ENCODE data around the gene MDH1B.

DNA sequence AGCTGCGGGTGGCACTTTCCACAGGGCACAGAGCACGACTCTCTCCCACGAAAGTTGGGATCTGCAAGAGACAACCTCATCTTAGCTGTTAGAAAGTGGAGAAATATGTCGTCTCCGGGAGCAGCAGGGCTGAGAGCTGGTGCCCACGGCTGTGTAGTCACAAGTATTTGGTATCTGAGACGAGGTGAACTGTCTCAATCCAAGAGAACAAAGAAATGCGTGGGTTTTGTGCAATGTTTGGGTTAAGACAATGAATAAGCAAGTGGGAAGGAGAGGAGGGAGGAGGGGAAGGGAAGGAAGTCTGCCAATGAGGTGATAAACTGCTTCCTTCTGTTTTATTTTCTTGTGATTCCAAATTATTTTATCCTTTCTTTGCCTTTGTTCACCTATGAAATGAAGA, 65.0 kb downstream of the MDH1B start:
- no peak for TF ChIP-seq POLR2AphosphoS5 (IDR thresholded peaks at IDR 0.05; ENCODE audit: low read depth, low read length)
- TF ChIP-seq FOSL1 (IDR thresholded peaks at IDR 0.05; ENCODE audit: low read depth) = no peak
- TF ChIP-seq, protein P1, sequence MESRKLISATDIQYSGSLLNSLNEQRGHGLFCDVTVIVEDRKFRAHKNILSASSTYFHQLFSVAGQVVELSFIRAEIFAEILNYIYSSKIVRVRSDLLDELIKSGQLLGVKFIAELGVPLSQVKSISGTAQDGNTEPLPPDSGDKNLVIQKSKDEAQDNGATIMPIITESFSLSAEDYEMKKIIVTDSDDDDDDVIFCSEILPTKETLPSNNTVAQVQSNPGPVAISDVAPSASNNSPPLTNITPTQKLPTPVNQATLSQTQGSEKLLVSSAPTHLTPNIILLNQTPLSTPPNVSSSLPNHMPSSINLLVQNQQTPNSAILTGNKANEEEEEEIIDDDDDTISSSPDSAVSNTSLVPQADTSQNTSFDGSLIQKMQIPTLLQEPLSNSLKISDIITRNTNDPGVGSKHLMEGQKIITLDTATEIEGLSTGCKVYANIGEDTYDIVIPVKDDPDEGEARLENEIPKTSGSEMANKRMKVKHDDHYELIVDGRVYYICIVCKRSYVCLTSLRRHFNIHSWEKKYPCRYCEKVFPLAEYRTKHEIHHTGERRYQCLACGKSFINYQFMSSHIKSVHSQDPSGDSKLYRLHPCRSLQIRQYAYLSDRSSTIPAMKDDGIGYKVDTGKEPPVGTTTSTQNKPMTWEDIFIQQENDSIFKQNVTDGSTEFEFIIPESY (IDR thresholded peaks at IDR 0.05; ENCODE audit: extremely low read depth, insufficient replicate concordance, low read length) = no peak
- TF ChIP-seq, protein P2, sequence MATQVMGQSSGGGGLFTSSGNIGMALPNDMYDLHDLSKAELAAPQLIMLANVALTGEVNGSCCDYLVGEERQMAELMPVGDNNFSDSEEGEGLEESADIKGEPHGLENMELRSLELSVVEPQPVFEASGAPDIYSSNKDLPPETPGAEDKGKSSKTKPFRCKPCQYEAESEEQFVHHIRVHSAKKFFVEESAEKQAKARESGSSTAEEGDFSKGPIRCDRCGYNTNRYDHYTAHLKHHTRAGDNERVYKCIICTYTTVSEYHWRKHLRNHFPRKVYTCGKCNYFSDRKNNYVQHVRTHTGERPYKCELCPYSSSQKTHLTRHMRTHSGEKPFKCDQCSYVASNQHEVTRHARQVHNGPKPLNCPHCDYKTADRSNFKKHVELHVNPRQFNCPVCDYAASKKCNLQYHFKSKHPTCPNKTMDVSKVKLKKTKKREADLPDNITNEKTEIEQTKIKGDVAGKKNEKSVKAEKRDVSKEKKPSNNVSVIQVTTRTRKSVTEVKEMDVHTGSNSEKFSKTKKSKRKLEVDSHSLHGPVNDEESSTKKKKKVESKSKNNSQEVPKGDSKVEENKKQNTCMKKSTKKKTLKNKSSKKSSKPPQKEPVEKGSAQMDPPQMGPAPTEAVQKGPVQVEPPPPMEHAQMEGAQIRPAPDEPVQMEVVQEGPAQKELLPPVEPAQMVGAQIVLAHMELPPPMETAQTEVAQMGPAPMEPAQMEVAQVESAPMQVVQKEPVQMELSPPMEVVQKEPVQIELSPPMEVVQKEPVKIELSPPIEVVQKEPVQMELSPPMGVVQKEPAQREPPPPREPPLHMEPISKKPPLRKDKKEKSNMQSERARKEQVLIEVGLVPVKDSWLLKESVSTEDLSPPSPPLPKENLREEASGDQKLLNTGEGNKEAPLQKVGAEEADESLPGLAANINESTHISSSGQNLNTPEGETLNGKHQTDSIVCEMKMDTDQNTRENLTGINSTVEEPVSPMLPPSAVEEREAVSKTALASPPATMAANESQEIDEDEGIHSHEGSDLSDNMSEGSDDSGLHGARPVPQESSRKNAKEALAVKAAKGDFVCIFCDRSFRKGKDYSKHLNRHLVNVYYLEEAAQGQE (IDR thresholded peaks at IDR 0.05; ENCODE audit: low read depth) = no peak
- TF ChIP-seq, protein P3, sequence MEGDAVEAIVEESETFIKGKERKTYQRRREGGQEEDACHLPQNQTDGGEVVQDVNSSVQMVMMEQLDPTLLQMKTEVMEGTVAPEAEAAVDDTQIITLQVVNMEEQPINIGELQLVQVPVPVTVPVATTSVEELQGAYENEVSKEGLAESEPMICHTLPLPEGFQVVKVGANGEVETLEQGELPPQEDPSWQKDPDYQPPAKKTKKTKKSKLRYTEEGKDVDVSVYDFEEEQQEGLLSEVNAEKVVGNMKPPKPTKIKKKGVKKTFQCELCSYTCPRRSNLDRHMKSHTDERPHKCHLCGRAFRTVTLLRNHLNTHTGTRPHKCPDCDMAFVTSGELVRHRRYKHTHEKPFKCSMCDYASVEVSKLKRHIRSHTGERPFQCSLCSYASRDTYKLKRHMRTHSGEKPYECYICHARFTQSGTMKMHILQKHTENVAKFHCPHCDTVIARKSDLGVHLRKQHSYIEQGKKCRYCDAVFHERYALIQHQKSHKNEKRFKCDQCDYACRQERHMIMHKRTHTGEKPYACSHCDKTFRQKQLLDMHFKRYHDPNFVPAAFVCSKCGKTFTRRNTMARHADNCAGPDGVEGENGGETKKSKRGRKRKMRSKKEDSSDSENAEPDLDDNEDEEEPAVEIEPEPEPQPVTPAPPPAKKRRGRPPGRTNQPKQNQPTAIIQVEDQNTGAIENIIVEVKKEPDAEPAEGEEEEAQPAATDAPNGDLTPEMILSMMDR (IDR thresholded peaks at IDR 0.05 in 2 of 3, conservative IDR thresholded peaks at IDR 0.05 in 1 of 3; ENCODE audit: borderline replicate concordance in 1 of 3, insufficient read depth in 1 of 3, low read depth in 2 of 3, low read length in 2 of 3) = no peak
- TF ChIP-seq RAD21 (IDR thresholded peaks at IDR 0.05; ENCODE audit: low read depth) = no peak
- TF ChIP-seq, protein P4, sequence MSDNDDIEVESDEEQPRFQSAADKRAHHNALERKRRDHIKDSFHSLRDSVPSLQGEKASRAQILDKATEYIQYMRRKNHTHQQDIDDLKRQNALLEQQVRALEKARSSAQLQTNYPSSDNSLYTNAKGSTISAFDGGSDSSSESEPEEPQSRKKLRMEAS (IDR thresholded peaks at IDR 0.05) = no peak
- TF ChIP-seq POLR2A (IDR thresholded peaks at IDR 0.05; ENCODE audit: borderline replicate concordance, extremely low read depth, insufficient read depth, insufficient read length) = no peak
- no peak for TF ChIP-seq EZH2phosphoT487 (IDR thresholded peaks at IDR 0.05; ENCODE audit: borderline replicate concordance)
- TF ChIP-seq YY1 (IDR thresholded peaks at IDR 0.05; ENCODE audit: extremely low read depth, insufficient replicate concordance, low read depth, low read length) = no peak
